HL-60 (cell line): ENCODE measurements around the gene HVCN1.

Source experiments
- GABPA ChIP-seq: IDR thresholded peaks from 2 replicates; pipeline ENCODE4 v1.6.1; 2012; ENCODE audit warnings: low read depth
- TF ChIP-seq, protein P1 (sequence below): IDR thresholded peaks from one replicate; pipeline ENCODE4 v1.5.1; 2011; ENCODE audit warnings: low read length, control low read depth, inconsistent platforms; ENCODE audit not compliant: insufficient read depth

GRCh38 chr12:110670161-110670701, 18.7 kb downstream of the HVCN1 start:
- TF ChIP-seq, protein P1, sequence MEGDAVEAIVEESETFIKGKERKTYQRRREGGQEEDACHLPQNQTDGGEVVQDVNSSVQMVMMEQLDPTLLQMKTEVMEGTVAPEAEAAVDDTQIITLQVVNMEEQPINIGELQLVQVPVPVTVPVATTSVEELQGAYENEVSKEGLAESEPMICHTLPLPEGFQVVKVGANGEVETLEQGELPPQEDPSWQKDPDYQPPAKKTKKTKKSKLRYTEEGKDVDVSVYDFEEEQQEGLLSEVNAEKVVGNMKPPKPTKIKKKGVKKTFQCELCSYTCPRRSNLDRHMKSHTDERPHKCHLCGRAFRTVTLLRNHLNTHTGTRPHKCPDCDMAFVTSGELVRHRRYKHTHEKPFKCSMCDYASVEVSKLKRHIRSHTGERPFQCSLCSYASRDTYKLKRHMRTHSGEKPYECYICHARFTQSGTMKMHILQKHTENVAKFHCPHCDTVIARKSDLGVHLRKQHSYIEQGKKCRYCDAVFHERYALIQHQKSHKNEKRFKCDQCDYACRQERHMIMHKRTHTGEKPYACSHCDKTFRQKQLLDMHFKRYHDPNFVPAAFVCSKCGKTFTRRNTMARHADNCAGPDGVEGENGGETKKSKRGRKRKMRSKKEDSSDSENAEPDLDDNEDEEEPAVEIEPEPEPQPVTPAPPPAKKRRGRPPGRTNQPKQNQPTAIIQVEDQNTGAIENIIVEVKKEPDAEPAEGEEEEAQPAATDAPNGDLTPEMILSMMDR, result no peak
- TF ChIP-seq GABPA, result no peak
